Stimulated activated CD8-positive, alpha-beta memory T cell treated with anti-CD3 and anti-CD28 coated beads, Interleukin-4, amount 100 ng/mL, for 1 hour (primary cell): ENCODE data around the gene AMHR2.
A peak's percentile ranks its signal among the peaks of the same experiment; 100 is the strongest.
"Not testable (repeated sequence)": the region's sequence is repeated elsewhere in the genome, so short reads cannot be mapped to it uniquely, and the experiment has no call there.

ENCODE experiments used
- DNase-seq, 2 donors: peaks; one replicate each; pipeline ENCODE4 v3.0.0-alpha.2; 2020; ENCODE audit warnings: low read depth in 2 of 2, low spot score in 1 of 2

The AMHR2 gene

GRCh38 chr12:53423597-53423996, at the start of gene AMHR2:
TSS of gene AMHR2 (plus strand) at chr12:53423855. CDS start at chr12:53423935, 80 bp downstream.
- DNase-seq = no peak

DNA sequence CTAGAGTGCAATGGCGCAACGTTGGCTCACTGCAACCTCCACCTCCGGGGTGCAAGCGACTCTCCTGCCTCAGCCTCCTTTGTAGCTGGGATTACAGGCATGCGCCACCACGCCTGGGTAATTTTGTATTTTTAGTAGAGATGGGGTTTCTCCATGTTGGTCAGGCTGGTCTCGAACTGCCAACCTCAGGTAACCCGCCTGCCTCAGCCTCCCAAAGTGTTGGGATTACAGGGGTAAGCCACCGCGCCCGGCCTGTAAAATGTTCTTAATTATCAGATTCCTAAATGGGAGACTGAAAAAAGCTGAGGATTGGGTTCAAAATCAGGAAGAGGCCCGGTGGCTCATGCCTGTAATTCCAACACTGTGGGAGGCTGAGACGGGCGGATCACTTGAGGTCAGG, 49.4 kb upstream of the AMHR2 start:
- DNase-seq = not testable (repeated sequence)

DNA sequence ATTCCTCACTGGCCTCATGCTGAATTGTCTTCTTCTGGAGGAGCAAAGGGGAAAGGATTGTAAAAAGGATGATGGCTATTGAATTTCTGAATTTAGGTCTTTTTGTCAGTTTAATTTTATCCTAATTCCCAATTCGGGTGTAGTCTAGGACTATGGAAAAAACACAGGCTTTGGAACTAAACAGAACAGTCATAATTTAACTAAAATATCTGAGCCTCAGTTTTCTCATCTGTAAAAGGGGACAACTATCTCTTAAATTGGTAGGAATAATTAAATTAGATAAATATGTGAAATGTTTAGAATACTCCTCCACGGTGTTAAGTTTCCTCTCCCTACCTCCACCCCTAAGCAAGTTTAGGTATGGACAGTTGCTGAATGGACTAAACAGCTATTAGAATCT, 46.9 kb upstream of the AMHR2 start:
- no peak for DNase-seq

GRCh38 chr12:53378222-53378621, 45.4 kb upstream of the AMHR2 start:
- no peak for DNase-seq

DNA sequence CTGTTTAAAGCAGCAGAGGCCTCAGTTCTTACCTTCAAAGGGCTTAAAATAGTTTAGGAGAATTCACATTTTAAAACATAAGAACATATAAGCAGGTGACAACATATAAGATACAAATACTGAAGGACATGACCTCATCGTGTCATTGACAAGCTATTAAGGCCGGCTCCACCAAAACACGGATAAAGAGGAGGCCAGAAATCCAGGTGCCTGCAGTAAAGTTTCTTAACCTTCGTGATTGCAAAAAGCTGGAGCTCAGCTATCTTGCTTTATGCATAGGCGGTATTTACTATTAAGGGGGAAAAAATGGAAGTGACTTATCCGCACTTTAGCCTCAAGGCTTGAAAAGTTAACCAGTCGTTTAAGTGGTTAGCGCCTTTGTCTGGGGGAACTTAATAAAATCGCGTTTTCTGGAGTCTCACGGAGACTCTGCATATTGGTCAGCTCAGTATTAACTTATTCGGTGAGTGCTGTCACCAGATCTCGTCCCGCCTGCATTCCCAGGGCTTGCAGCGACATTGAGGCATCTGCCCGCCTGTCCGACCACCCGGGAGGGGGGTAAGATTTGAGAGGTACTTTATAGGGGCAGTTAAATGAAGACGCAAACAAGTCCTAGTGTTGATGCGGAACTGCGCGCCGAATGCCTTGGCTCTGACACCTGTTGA, 44.8 kb upstream of the AMHR2 start:
- DNase-seq = no peak

DNA sequence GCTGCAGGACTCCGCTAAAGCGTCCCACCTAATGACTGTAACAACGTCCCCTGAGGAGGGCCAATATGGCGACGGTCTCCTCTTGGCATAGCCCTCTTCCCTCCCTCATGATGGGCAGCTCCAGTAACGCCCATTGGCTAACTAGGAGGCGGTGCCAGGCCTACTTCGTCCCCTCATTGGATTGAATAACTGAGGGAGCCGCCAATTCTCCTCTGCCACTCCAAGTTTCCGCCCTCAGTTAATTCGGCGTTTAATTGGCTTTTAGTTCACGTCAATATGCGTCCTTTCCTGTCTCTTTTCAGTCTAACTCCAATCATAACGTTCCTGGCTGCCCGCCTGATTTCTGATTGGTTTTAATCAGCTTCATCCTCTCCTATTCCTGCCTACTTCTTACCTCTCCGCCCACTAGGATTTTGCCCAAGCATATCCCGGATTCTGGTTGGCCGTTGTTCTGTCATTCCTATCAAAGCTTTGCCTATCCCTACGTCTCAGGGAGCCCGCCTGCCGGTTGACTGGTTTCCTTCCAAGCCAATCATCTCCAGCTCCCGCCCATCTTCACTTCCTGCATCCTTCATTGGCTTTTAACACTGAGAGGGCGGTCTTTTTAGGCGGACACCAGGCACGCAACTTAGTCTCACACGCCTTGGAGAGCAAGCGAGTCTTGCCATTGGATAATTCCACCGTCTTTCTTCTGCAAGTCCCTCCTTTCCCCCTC, 44.1 kb upstream of the AMHR2 start:
- DNase-seq = peak; percentile 69 to 80

GRCh38 chr12:53380104-53380793, 43.4 kb upstream of the AMHR2 start, which contains the start of gene SP1:
TSS of gene SP1 (plus strand) at chr12:53380176. CDS start at chr12:53380292, 116 bp downstream.
- peak; percentile 98 to 99 for DNase-seq

- DNase-seq = no peak
Measured at GRCh38 chr12:53380794-53381730, 42.6 kb upstream of the AMHR2 start.

- no peak for DNase-seq
Measured at GRCh38 chr12:53381731-53382630, 41.7 kb upstream of the AMHR2 start.

DNA sequence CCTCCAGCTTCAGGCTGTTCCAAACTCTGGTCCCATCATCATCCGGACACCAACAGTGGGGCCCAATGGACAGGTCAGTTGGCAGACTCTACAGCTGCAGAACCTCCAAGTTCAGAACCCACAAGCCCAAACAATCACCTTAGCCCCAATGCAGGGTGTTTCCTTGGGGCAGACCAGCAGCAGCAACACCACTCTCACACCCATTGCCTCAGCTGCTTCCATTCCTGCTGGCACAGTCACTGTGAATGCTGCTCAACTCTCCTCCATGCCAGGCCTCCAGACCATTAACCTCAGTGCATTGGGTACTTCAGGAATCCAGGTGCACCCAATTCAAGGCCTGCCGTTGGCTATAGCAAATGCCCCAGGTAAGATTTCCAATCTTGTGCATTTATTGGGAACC, 40.4 kb upstream of the AMHR2 start:
- DNase-seq = no peak

GRCh38 chr12:53386381-53386780, 37.3 kb upstream of the AMHR2 start:
- DNase-seq = not testable (repeated sequence)

DNA sequence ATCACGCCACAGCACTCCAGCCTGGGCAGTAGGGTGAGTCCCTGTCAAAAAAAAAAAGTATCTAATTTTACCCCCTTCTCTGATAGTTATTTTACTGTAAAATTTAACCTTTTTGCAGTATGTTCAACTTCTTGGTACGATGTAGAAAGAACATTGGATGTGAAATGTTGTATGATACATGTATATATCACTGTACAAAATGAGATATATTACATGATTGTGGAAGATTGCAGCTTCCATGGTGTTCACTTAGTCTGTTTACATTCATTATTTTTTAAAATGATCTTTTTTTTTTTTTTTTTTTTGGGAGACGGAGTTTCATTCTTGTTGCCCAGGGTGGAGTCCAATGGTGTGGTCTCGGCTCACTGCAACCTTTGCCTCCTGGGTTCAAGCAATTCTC, 34.7 kb upstream of the AMHR2 start:
- DNase-seq = no peak

GRCh38 chr12:53389702-53390101, 34.0 kb upstream of the AMHR2 start:
- no peak for DNase-seq

- no peak for DNase-seq
Measured at GRCh38 chr12:53391724-53392123, 31.9 kb upstream of the AMHR2 start.

- DNase-seq = no peak
Measured at GRCh38 chr12:53399896-53400295, 23.8 kb upstream of the AMHR2 start.

- not testable (repeated sequence) for DNase-seq
Measured at GRCh38 chr12:53402351-53402750, 21.3 kb upstream of the AMHR2 start.

DNA sequence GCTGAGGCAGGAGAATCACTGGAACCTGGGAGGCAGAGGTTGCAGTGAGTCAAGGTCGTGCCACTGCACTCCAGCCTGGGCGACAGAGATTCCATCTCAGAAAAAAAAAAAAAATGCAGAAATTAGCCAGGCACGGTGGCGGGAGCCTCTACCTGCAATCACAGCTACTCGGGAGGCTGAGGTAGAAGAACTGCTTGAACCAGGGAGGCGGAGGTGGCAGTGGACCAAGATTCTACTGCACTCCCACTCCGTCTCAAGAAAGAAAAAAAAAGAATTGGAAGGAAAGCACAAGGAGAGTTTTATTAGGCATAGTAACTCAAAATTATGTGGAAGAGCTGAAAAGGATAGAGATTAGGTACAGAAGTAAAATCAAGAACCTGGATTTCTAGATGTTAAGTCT, 20.8 kb upstream of the AMHR2 start:
- DNase-seq = no peak

DNA sequence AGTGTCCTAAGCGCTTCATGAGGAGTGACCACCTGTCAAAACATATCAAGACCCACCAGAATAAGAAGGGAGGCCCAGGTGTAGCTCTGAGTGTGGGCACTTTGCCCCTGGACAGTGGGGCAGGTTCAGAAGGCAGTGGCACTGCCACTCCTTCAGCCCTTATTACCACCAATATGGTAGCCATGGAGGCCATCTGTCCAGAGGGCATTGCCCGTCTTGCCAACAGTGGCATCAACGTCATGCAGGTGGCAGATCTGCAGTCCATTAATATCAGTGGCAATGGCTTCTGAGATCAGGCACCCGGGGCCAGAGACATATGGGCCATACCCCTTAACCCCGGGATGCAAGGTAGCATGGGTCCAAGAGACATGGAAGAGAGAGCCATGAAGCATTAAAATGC, 12.7 kb upstream of the AMHR2 start:
- no peak for DNase-seq

DNA sequence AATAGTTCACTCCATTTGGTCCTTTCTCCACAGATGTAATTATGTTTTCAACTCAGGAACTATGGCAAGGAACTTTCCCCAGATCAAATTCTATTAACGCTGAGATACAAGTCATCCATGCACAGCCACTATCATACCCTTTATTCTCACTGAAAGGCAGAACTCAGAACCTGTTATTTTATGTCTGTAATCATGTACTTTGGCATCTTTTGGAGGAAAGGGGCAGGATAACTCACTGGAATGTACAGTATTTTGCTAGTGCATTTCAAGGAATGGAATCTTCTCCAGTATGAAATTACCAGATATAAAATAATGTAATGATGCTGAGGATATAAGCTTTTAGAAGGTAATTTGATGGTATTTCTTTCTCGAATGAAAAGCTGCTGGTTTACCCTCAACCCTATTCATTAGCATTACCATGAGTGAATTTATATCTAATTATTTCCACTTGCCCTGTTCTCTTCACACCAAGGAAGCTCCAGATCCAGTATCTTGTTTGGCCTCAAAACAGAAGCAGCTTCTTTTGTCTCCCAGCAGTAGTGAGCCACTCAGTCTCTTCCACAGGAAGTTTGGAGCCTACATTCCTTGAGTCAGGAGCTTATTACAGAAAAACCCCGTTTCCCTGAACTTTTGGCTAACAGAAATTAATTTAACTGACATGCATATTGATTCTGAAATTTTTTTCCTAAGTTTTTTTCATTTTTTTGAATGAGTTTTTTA, 10.0 kb upstream of the AMHR2 start:
- DNase-seq = no peak
